ENCODE results near the gene PEG3.

PEG3 gene

DNA sequence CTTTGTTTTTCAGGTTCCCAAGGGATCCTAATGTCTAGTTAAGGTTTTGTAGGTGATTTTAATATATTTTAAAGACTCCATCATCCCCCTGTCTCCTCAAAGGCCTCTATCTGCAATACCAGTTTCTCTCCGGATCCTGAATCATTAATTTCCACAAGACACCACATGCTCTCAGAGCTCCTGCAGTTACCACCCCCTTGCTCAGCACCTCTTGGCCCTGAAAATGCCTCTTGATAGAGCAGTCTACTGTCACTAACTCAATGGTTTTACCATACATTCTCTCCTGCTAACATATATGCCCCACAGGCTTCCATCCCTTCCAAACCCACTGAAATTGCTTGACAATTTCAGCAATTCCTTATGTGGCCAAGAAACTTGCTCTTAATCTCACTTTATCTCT is 1.9 kb upstream of the PEG3 start:
- TF ChIP-seq, protein P1, sequence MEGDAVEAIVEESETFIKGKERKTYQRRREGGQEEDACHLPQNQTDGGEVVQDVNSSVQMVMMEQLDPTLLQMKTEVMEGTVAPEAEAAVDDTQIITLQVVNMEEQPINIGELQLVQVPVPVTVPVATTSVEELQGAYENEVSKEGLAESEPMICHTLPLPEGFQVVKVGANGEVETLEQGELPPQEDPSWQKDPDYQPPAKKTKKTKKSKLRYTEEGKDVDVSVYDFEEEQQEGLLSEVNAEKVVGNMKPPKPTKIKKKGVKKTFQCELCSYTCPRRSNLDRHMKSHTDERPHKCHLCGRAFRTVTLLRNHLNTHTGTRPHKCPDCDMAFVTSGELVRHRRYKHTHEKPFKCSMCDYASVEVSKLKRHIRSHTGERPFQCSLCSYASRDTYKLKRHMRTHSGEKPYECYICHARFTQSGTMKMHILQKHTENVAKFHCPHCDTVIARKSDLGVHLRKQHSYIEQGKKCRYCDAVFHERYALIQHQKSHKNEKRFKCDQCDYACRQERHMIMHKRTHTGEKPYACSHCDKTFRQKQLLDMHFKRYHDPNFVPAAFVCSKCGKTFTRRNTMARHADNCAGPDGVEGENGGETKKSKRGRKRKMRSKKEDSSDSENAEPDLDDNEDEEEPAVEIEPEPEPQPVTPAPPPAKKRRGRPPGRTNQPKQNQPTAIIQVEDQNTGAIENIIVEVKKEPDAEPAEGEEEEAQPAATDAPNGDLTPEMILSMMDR (IDR thresholded peaks at IDR 0.05; ENCODE audit: insufficient read depth, low read length, poor library complexity, severe bottlenecking), result no peak
- DNase-seq (ENCODE audit: extremely low read depth, insufficient read length), result no peak
- Histone ChIP-seq H3K27me3 (replicated peaks; ENCODE audit: control insufficient read depth, insufficient read depth, low read length) (no peaks in the 10 kb centered on the region), H3K36me3 (ENCODE audit: control insufficient read depth, insufficient read depth, low read length) (no peaks in the 10 kb centered on the region), H3K4me3 (replicated peaks; ENCODE audit: low read depth, low read length) (no peak overlapping the region)

DNA sequence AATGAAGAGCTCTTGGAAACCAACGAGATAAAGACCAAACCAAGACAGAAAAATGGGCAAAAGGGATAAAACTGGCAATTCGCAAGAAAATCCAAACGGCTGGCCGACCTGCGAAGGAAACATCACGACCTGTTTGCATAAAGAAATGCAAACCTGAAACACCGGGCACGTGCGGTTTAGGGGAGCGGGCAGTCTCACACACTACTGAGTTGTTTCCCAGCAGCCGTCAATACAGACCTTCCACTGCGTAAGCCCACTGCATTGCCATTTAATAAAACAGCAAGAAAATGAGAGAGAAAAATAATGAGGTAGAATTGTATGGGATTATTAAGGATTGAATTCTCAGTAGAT is 642 bp upstream of the PEG3 start:
- H3K4me3 ChIP-seq (replicated peaks; ENCODE audit: low read depth, low read length), result no peak overlapping the region
- no peaks in the 10 kb centered on the region for H3K27me3 ChIP-seq (replicated peaks; ENCODE audit: control insufficient read depth, insufficient read depth, low read length)
- TF ChIP-seq, protein P1 (IDR thresholded peaks at IDR 0.05; ENCODE audit: insufficient read depth, low read length, poor library complexity, severe bottlenecking), result no peak
- DNase-seq (ENCODE audit: extremely low read depth, insufficient read length), result no peak
- no peaks in the 10 kb centered on the region for H3K36me3 ChIP-seq (ENCODE audit: control insufficient read depth, insufficient read depth, low read length)

DNA sequence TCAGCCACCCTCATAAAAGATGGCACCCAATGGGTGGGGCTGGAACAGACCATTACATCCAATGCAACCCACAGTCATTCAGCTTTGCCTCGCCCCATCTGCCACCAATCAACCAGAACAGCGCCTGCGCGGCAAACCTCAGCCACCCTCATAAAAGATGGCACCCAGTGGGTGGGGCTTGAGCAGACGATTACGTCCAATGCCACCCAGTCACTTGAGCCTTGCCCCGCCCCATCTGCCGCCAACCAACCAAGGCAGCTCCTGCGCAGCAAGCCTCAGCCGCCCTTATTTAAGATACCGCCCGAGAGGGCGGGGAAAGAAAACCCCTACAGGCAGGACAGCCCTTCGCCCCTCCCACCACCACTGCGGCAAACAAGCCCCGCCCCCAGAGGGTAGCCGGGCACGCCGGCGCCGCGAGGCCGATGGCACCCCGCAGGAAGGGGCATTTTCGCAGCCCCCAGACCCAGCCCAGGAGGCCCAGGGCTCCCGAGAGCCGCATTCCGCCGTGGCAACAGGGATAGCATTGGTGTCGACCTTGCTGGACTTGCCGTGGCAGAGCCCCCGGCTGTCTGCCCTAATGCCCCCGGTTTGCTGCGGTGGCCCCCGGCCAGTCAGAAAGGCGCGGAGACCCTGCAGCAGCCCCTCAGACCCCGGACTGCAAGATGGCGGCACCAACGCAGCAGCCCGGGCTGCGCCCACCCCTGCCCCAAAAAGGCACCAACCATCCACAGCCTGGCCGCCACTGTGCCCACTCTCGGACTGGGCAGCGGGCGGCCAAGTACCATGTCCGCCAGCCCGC is 675 bp downstream of the PEG3 start:
- TF ChIP-seq, protein P1 (IDR thresholded peaks at IDR 0.05; ENCODE audit: insufficient read depth, low read length, poor library complexity, severe bottlenecking), result no peak
- Histone ChIP-seq H3K4me3 (replicated peaks; ENCODE audit: low read depth, low read length) (no peak overlapping the region), H3K27me3 (replicated peaks; ENCODE audit: control insufficient read depth, insufficient read depth, low read length) (no peaks in the 10 kb centered on the region), H3K36me3 (ENCODE audit: control insufficient read depth, insufficient read depth, low read length) (no peaks in the 10 kb centered on the region)
- DNase-seq (ENCODE audit: extremely low read depth, insufficient read length), result no peak

DNA sequence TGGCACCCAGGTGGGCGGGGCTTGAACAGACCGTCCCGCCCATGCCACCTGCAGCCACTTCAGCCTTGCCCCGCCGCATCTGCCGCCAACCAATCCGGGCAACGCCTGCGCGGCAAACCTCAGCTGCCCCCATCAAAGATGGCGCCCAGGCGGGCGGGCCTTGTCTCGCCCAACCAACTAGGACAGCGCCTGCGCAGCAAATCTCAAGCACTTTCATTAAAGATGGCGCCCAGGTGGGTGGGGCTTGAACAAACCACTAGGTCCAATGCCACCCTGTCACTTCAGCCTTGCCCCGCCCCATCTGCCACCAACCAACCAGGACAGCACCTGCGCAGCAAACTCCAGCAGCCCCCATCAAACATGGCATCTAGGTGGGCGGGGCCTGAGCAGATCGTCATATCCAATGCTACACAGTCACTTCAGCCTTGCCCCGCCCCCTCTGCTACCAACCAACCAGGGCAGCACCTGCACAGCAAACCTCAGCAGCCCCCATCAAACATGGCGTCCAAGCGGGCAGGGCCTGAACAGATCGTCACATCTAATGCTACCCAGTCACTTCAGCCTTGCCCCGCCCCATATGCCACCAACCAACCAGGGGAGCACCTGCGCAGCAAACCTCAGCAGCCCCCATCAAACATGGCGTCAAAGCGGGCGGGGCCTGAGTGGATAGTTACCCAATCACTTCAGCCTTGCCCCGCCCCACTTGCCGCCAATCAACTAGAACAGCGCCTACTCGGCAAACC is 1.4 kb downstream of the PEG3 start:
- TF ChIP-seq, protein P1 (IDR thresholded peaks at IDR 0.05; ENCODE audit: insufficient read depth, low read length, poor library complexity, severe bottlenecking), result no peak
- Histone ChIP-seq H3K4me3 (replicated peaks; ENCODE audit: low read depth, low read length) (no peak overlapping the region), H3K27me3 (replicated peaks; ENCODE audit: control insufficient read depth, insufficient read depth, low read length) (no peaks in the 10 kb centered on the region), H3K36me3 (ENCODE audit: control insufficient read depth, insufficient read depth, low read length) (no peaks in the 10 kb centered on the region)
- DNase-seq (ENCODE audit: extremely low read depth, insufficient read length), result no peak

DNA sequence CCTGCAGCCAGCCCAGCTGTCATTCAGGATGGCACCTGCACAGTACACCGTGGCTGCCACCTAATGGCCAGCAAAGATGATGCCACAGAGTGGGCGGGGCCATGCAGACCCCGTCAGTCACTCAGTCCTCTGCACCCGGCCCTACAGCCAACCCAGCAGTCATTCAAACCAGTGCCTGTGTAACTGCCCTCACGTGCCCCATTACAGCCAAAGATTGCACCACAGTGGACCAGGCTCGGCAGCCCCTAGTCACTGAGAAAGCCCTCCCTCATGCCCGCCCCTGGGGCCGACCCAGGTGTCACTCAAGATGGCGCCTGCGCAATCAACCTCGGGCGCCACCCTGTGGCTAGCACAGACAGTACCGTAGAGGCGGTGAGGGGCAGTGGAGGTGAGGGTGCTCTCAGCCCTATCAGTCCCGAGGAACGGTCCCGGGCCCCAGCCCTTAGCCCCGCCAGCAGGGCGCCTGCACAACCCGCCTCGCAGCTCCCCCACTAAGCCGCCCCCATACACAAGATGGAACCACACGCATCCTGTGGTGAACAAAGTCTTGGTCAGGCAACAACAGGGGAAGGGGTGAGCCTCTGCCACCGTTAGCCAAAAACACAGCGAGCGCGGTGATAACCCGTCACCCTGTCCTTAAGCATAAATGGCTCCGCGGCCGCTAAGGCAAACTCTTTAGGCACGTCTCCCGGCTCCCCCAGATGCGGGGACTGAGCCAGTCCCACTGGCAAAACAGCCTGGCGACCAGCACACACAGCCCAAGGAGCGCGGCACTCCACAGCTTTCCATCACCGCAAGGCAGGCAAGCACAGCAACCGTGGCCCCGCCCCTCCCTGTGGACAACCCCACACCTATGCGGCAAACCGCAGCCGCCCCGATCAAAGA is 2.3 kb downstream of the PEG3 start:
- DNase-seq (ENCODE audit: extremely low read depth, insufficient read length), result no peak
- no peaks in the 10 kb centered on the region for H3K36me3 ChIP-seq (ENCODE audit: control insufficient read depth, insufficient read depth, low read length)
- no peaks in the 10 kb centered on the region for H3K27me3 ChIP-seq (replicated peaks; ENCODE audit: control insufficient read depth, insufficient read depth, low read length)
- no peak overlapping the region for H3K4me3 ChIP-seq (replicated peaks; ENCODE audit: low read depth, low read length)
- TF ChIP-seq, protein P1 (IDR thresholded peaks at IDR 0.05; ENCODE audit: insufficient read depth, low read length, poor library complexity, severe bottlenecking), result no peak
